Smooth muscle cell (in vitro differentiated cells): ENCODE results near the gene PHKA1. TPM values are rescaled to one million over a fixed set of nuclear protein-coding genes. Genes with fewer than 3 reads are reported as not detected.
"Not testable (repeated sequence)": the region's sequence is repeated elsewhere in the genome, so short reads cannot be mapped to it uniquely, and the experiment has no call there.

Experiments used
- DNase-seq: peaks from one replicate; lab custom pipeline; 2025; ENCODE audit not compliant: unreplicated experiment; lab: John Stamatoyannopoulos, UW
- H2AFZ ChIP-seq: fragments of 200-600 bp; sonication (generic); 2 replicates; pipeline ENCODE4 v1.6.0; 2016; ENCODE audit warnings: antibody characterized with exemption, low read depth, mild to moderate bottlenecking
- H3F3A ChIP-seq: fragments of 200-600 bp; sonication (generic); 2 replicates; pipeline ENCODE4 v1.6.0; 2017; ENCODE audit warnings: antibody characterized with exemption, low read depth
- H3K27ac ChIP-seq: fragments of 200-600 bp; sonication (generic); 2 replicates; pipeline ENCODE4 v1.5.1; 2016; ENCODE audit warnings: low read depth, mild to moderate bottlenecking
- H3K27me3 ChIP-seq: fragments of 200-600 bp; sonication (generic); 2 replicates; pipeline ENCODE4 v1.6.1; 2016; ENCODE audit warnings: low read depth, mild to moderate bottlenecking
- H3K36me3 ChIP-seq: fragments of 200-600 bp; sonication (generic); 2 replicates; pipeline ENCODE4 v1.5.1; 2016; ENCODE audit warnings: low read depth
- H3K4me1 ChIP-seq: fragments of 200-600 bp; sonication (generic); 2 replicates; pipeline ENCODE4 v1.5.1; 2016; ENCODE audit warnings: low read depth
- H3K4me2 ChIP-seq: fragments of 200-600 bp; sonication (generic); 2 replicates; pipeline ENCODE4 v1.6.0; 2016; ENCODE audit warnings: mild to moderate bottlenecking
- H3K4me3 ChIP-seq: fragments of 200-600 bp; sonication (generic); 2 replicates; pipeline ENCODE4 v1.5.1; 2016; ENCODE audit warnings: mild to moderate bottlenecking
- H3K79me2 ChIP-seq: fragments of 200-600 bp; sonication (generic); 2 replicates; pipeline ENCODE4 v1.6.0; 2016; ENCODE audit warnings: low read depth, mild to moderate bottlenecking
- H3K9ac ChIP-seq: fragments of 200-600 bp; sonication (generic); 2 replicates; pipeline ENCODE4 v1.6.0; 2016; ENCODE audit warnings: low read depth
- H3K9me3 ChIP-seq: fragments of 200-600 bp; sonication (generic); replicated peaks from 2 replicates; pipeline ENCODE4 v1.5.1; 2016; ENCODE audit warnings: low read depth
- H4K20me1 ChIP-seq: fragments of 200-600 bp; sonication (generic); 2 replicates; pipeline ENCODE4 v1.6.0; 2016; ENCODE audit warnings: low read depth
- CTCF ChIP-seq: fragments of 200-600 bp; sonication (generic); IDR thresholded peaks from 2 replicates; pipeline ENCODE4 v1.5.1; 2017; ENCODE audit warnings: borderline replicate concordance, mild to moderate bottlenecking, antibody characterized with exemption; ENCODE audit not compliant: insufficient read depth, poor library complexity, severe bottlenecking
- WGBS: methylation state at CpG from one replicate; pipeline ENCODE4 v1.1.7; 2016; ENCODE audit warnings: low lambda C conversion rate; 5-methylcytosine and 5-hydroxymethylcytosine counted together
- polyA plus RNA-seq: library from polyadenylated mRNA; unstranded; fragments of >200 nt; fragmentation: Nextera tagmentation; extraction: Ambion mirVana; gene quantifications from 2 replicates; pipeline ENCODE4 v1.2.1, GENCODE V29; 2016
- total RNA-seq: library from RNA; depleted of rRNA; stranded (reverse); fragments of >200 nt; gene quantifications from 2 replicates; pipeline ENCODE4 v1.2.3, GENCODE V29; 2014

Gene PHKA1
- total RNA-seq (7.9 and 9.0 TPM in 2 replicates), polyA plus RNA-seq (3.3 and 4.5 TPM in 2 replicates)

DNA sequence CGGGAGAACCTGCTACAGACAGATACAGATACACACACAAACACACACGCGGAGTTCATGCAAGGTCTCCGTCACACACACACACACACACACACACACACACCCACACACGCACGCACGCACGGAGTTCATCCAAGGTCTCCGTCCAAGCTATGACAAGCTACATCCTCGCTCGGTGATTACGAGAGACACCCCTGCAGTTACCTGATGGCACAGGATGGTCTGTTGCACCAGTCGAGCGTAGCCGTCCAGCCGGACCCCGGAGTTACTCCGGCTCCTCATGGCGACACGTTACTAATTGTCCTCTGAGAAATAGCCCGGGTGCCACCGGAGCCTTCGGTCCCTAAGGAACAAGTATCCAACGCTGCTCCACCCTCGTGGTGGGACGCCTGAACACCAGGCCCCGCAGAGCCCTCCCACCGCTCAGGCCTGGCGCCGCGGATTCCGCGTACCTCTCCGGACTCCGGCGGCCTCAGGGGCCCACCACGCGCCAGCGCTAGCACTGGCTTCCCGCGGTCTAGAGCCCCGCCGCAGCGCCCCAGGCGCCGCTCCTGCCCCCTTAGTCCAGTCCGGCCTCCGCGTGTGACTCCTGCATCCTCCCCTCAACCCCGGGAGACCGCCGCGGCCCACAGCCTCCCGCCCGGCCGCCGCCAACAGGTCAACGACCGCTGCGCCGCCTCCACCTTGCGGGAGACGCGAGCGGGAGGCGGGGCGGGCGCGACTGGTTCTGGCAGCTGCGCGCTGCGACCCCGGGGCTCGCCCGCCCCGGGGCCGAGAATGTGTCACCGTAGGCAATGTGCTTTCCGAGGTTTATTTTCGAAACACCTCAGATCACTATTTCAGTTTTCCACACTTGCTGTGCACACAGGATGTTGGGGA lies at the start of gene PHKA1:
TSS of gene PHKA1 (minus strand) at position 708 of the 879 bp plus-strand sequence. CDS start at position 282, 426 bp downstream.
- H3F3A ChIP-seq, result not testable (repeated sequence)

DNA sequence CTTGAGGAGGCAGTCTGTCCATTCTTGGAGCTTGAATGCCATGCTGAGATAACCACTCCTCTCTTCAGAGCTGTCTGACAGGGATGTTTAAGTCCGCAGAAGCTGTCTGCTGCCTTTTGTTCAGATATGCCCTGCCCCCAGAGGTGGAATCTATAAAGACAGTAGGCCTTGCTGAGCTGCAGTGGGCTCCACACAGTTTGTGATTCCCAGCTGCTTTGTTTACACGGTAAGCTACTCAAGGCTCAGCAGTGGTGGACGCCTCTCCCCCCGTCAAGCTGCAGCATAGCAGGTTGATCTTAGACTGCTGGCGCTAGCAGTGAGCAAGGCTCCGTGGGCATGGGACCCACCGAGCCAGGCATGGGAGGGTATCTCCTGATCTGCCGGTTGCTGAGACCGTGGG lies 46.3 kb upstream of the PHKA1 start:
- H2AFZ ChIP-seq, H3K9me3 ChIP-seq, H3K4me1 ChIP-seq, H3K27ac ChIP-seq, H3F3A ChIP-seq, H3K36me3 ChIP-seq, H3K4me2 ChIP-seq, H3K27me3 ChIP-seq, H3K79me2 ChIP-seq, H3K9ac ChIP-seq, DNase-seq, H3K4me3 ChIP-seq, H4K20me1 ChIP-seq: not testable (repeated sequence)
- WGBS, result no CpG with 5 or more reads among the region's 9 CpGs

More for the DNA sequence above, at the start of gene PHKA1:
- DNase-seq, result peak; percentile 7
- not testable (repeated sequence) for H3K27me3 ChIP-seq, H3K9me3 ChIP-seq, H3K79me2 ChIP-seq, H4K20me1 ChIP-seq, H3K36me3 ChIP-seq, H3K4me1 ChIP-seq
- peak within 1 kb of the TSS; percentile 61 for H3K4me3 ChIP-seq
- H3K9ac ChIP-seq, result peak within 1 kb of the TSS; percentile 47
- H3K4me2 ChIP-seq, result peak within 1 kb of the TSS; percentile 87
- WGBS, result 61% methylated on average over 68 of the region's 80 CpGs
- peak within 1 kb of the TSS; percentile 97 for H2AFZ ChIP-seq
- H3K27ac ChIP-seq, result peak within 1 kb of the TSS; percentile 59

DNA sequence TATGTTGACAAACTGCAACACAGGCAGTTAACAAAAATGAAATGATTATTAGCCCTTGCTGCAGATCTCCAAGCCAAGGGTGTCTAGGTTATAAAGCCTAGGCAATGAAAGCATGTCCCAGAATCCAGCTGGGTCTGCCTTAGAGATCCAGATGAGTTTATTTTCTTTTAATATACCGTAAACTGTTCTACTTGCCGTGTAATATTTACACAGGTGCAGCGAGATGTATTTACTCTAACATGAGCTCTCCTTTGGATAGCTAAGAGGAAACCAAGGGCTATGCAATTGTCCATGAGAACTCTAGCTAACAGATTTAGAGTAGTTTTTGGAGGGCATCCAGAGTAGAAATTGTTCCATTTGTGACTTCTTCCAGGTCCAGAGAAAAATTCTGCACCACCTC lies 34.4 kb upstream of the PHKA1 start:
- H3K9ac ChIP-seq, DNase-seq, H3K4me2 ChIP-seq, H3K4me1 ChIP-seq, H3K9me3 ChIP-seq, H3K27me3 ChIP-seq, H3K4me3 ChIP-seq, H3K27ac ChIP-seq, H3K36me3 ChIP-seq, H3K79me2 ChIP-seq, H3F3A ChIP-seq, H2AFZ ChIP-seq, H4K20me1 ChIP-seq: not testable (repeated sequence)
- WGBS, result no CpG with 5 or more reads among the region's 3 CpGs

DNA sequence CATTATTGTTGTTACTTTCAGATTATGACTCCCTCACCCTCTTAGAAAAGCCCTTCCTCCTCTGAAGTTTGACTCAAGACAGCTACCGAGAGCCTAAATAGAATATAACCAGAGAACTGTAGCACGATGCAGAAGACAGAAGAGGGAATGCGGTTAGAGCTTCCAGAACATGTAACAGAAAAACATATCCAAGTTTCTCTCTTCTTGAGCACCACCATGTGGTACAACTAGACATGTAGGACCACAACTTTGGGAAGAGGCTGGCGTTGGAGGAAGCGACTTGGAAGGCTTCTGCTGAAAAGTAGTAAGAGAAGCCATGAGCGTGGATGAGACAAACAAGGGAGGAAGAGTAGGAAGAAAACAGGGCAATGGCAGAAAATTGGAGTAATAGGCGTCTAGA lies 31.4 kb upstream of the PHKA1 start:
- H3K9me3 ChIP-seq, H3K79me2 ChIP-seq, H2AFZ ChIP-seq, H3K4me3 ChIP-seq, DNase-seq, H4K20me1 ChIP-seq, H3K27ac ChIP-seq, H3K27me3 ChIP-seq, H3F3A ChIP-seq, H3K4me1 ChIP-seq, H3K36me3 ChIP-seq, H3K4me2 ChIP-seq, H3K9ac ChIP-seq: not testable (repeated sequence)
- no CpG with 5 or more reads among the region's 7 CpGs for WGBS

DNA sequence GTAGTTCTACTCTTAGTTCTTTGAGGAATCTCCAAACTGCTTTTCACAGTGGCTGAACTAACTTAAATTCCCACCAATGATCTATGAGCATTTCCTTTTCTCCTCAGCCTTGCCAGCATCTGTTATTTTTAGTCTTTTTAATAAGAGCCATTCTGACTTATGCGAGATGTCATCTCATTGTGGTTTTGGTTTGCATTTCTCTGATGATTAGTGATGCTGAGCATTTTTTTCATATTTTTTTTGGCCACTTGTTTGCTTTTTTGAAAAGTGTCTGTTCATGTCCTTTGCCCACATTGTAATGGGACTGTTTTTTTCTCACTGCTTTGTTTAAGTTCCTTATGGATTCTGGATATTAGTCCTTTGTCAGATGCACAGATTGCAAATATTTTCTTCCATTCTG lies 21.5 kb upstream of the PHKA1 start:
- H3K36me3 ChIP-seq, result no peaks in the 10 kb centered on the region
- H4K20me1 ChIP-seq, result no peaks in the 10 kb centered on the region
- 69% methylated on average over 1 of the region's 1 CpG for WGBS
- H3K27me3 ChIP-seq, result no peaks in the 10 kb centered on the region
- H2AFZ ChIP-seq, result no peak overlapping the region
- no peak overlapping the region for H3K9ac ChIP-seq
- DNase-seq, result no peak
- no peak for TF ChIP-seq CTCF
- H3K79me2 ChIP-seq, result no peaks in the 10 kb centered on the region
- no peaks in the 10 kb centered on the region for H3K9me3 ChIP-seq
- no peak overlapping the region for H3K4me2 ChIP-seq
- no peaks in the 10 kb centered on the region for H3K4me1 ChIP-seq
- no peaks in the 10 kb centered on the region for H3F3A ChIP-seq
- no peak overlapping the region for H3K27ac ChIP-seq
- no peak overlapping the region for H3K4me3 ChIP-seq

DNA sequence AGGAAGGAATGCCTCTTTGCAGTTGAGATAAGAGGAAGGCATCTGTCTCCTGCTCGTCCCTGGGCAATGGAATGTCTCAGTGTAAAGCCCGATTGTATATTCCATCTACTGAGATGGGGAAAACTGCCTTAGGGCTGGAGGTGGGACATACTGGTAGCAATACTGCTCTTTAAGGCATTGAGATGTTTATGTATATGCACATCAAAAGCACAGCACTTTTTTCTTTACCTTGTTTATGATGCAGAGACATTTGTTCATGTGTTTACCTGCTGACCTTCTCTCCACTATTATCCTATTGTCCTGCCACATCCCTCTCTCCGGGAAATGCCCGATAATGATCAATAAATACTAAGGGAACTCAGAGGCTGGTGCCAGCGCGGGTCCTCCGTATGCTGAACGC lies 19.5 kb upstream of the PHKA1 start:
- not testable (repeated sequence) for H3K4me1 ChIP-seq, H3K4me3 ChIP-seq, H3F3A ChIP-seq, H3K27ac ChIP-seq, H3K36me3 ChIP-seq, H3K9me3 ChIP-seq, H3K79me2 ChIP-seq, H4K20me1 ChIP-seq, H3K4me2 ChIP-seq, H2AFZ ChIP-seq, H3K9ac ChIP-seq, H3K27me3 ChIP-seq, DNase-seq
- 54% methylated on average over 8 of the region's 8 CpGs for WGBS
